GM21825 (cell line): ENCODE results near the gene PATL2.
"Not testable (repeated sequence)": the region's sequence is repeated elsewhere in the genome, so short reads cannot be mapped to it uniquely, and the experiment has no call there.

ENCODE experiments used
- ATAC-seq: cut with Tn5 transposase; IDR thresholded peaks from one replicate; pipeline ENCODE4 v1.9.1; 2021; ENCODE audit warnings: mild to moderate bottlenecking, moderate library complexity; ENCODE audit not compliant: unreplicated experiment

PATL2 gene

GRCh38 chr15:44719293-44719999 lies 8.3 kb upstream of the PATL2 start:
- ATAC-seq: peak; percentile 47

DNA sequence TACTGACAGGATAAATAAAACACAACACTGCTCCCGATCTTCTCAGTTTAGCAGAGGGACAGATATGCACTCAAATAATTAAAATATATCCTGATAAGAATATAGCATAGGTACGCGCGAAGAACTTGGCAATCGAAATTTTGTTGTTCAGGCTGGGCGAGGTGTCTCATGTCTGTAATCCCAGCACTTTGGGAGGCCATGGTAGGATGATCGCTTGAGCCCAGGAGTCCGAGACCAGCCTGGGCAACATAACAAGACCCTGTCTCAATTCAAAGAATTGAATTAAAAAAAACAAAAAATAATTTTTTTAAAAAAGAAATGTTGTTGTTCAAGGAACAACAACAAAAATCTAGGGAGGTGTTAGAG lies 7.8 kb upstream of the PATL2 start:
- ATAC-seq: no peak

GRCh38 chr15:44718180-44718926 lies 7.2 kb upstream of the PATL2 start:
- ATAC-seq: no peak

DNA sequence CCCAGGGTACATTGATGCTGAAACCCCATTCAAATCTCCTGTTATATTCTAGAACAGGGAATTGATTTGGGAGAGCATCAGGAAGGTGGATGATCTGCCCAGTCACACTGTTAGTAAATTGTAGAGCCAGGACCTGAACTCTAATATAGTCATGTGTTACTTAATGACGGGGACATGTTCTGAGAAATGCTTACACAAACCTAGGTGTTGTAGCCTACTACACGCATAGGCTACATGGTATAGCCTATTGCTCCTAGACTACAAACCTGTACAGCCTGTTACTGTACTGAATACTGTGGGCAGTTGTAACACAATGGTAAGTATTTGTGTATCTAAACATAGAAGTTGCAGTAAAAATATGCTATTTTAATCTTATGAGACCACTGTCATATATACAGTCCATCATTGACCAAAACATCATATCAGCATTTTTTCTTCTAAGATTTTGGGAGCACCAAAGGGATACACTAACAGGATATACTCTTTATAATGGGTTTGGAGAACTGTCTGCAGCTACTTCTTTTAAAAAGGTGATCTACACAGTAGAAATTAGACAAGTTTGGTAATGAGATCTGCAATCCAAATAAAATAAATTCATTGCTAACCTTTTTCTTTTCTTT lies 6.0 kb upstream of the PATL2 start:
- ATAC-seq: no peak

DNA sequence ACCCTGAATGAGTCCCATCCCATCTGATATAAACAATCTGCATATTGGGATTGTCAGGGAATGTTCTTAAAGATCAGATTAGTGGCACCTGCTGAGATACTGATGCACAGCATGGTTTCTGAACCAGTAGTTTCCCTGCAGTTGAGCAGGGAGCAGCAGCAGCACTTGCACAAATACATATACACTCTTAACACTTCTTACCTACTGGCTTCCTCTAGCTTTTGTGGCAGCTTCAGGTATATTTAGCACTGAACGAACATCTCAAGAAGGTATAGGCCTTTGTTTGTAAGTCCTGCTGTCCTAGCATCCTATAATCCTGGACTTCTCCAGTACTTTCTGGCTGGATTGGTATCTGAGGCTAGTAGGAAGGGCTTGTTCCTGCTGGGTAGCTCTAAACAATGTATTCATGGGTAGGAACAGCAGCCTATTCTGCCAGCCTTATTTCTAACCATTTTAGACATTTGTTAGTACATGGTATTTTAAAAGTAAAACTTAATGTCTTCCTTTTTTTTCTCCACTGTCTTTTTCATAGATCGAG lies 4.7 kb upstream of the PATL2 start:
- ATAC-seq: no peak

- no peak for ATAC-seq
Observed at GRCh38 chr15:44715142-44715796, 4.1 kb upstream of the PATL2 start.

DNA sequence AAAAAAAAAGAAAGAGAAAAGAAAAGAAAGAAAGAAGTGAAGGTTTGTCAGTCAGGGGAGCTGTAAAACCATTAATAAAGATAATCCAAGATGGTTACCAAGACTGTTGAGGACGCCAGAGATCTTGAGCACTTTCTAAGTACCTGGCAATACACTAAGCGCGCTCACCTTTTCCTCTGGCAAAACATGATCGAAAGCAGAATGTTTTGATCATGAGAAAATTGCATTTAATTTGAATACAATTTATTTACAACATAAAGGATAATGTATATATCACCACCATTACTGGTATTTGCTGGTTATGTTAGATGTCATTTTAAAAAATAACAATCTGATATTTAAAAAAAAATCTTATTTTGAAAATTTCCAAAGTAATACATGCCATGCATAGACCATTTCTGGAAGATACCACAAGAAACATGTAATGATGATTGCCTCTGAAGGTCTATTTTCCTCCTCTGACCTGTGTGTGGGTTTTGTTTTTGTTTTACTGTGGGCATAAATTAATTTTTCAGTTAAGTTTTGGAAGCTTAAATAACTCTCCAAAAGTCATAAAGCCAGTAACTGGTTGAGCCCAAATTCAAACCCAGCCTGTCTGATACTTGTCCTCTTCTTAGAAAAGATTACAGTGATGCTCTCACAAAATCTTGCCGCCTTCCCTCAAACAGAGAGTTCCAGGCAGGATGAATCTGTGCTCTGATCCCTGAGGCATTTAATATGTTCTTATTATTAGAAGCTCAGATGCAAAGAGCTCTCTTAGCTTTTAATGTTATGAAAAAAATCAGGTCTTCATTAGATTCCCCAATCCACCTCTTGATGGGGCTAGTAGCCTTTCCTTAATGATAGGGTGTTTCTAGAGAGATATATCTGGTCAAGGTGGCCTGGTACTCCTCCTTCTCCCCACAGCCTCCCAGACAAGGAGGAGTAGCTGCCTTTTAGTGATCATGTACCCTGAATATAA lies 2.2 kb upstream of the PATL2 start:
- ATAC-seq: no peak

DNA sequence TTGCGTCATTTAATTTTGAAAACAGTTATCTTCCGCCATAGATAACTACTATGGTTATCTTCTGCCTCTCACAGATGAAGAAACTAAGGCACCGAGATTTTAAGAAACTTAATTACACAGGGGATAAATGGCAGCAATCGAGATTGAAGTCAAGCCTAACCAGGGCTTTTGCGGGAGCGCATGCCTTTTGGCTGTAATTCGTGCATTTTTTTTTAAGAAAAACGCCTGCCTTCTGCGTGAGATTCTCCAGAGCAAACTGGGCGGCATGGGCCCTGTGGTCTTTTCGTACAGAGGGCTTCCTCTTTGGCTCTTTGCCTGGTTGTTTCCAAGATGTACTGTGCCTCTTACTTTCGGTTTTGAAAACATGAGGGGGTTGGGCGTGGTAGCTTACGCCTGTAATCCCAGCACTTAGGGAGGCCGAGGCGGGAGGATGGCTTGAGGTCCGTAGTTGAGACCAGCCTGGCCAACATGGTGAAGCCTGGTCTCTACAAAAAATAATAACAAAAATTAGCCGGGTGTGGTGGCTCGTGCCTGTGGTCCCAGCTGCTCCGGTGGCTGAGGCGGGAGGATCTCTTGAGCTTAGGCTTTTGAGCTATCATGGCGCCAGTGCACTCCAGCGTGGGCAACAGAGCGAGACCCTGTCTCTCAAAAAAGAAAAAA lies 1.4 kb upstream of the PATL2 start:
- ATAC-seq: no peak

- ATAC-seq: peak; percentile 8
Observed at GRCh38 chr15:44711743-44712345, 721 bp upstream of the PATL2 start.

- ATAC-seq: peak; percentile 26
Observed at GRCh38 chr15:44710236-44711095, 657 bp downstream of the PATL2 start.

- ATAC-seq: no peak
Observed at GRCh38 chr15:44706946-44707636, 4.0 kb downstream of the PATL2 start.

- no peak for ATAC-seq
Observed at GRCh38 chr15:44706401-44706800, 4.7 kb downstream of the PATL2 start.

- no peak for ATAC-seq
Observed at GRCh38 chr15:44705986-44706385, 5.1 kb downstream of the PATL2 start.

DNA sequence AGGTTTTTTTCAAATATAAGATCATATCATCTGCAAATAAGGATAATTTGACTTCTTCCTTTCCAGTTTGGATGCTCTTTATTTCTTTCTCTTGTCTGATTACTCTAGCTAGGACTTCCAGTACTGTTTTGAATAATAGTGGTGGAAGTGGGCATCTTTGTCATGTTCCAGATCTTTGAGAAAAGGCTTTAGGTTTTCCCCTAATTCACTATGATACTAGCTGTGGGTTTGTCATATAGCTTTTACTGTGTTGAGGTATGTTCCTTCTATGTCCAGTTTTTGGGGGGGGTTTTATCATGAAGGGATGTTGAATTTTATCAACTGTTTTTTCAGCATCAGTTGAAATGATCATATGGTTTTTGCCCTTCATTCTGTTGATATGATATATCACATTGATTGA lies 10.4 kb downstream of the PATL2 start:
- not testable (repeated sequence) for ATAC-seq

- no peak for ATAC-seq
Observed at GRCh38 chr15:44698641-44699040, 12.5 kb downstream of the PATL2 start.

DNA sequence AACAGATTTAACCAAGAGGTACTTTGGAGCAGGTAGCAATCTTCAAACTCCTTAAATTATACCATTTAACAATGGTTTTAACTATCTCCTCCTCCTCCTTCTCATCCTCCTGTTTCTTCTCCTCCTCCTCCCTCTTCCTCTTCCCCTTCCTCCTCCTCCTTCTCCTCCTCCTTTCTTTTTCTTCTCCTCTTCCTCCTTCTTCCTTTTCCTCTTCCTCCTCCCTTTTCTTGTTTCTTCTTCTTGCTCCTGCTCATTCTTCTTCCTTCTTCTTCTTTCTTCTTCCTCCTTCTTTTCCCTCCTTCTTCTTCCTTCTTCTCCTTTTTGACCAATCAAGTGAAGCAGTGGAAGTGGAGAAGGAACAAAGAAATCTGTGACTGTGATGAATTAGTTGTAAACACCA lies 14.1 kb downstream of the PATL2 start:
- no peak for ATAC-seq

DNA sequence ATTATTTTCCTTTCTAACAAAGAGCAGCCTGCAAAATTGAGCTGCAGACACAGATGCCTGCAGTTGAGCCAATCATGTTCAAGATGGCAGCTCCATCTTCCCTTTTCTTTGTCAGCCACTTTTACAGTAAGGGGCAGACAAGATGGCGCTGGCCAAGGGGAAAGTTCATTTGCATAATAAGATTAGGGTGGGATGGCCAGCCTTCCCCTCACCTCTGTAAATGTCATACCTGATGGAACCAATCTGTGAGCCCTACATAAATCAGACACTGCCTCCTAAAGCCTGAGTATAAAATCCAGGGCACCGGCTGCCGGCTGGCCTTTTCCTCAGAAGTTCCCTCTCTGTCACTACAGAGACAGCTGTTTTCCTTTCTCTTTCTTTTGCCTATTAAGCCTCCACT lies 15.8 kb downstream of the PATL2 start:
- ATAC-seq: no peak

GRCh38 chr15:44694416-44694815 lies 16.7 kb downstream of the PATL2 start:
- ATAC-seq: no peak
